ENCODE results near the gene ADCY3. TPM values are rescaled to one million over a fixed set of nuclear protein-coding genes. Genes with fewer than 3 reads are reported as not detected.

ADCY3 gene
- total RNA-seq, 4 donors from 2014 or later = 14.8 to 48.3 (median 34.3) TPM

- no peaks in the 10 kb centered on the region for H3K9me3 ChIP-seq
- TF ChIP-seq CTCF (IDR thresholded peaks at IDR 0.05) (no peak), POLR2A (IDR thresholded peaks at IDR 0.05) (no peak)
- no peaks in the 10 kb centered on the region for H3K27me3 ChIP-seq
- 77 to 87% methylated on average over 6 of the region's 6 CpGs for WGBS, 2 donors
- no peak for DNase-seq
- peaks cover 0 to 20% (median 0%) of the 10 kb centered on the region in 3 donors for H3K36me3 ChIP-seq
- H3K4me1 ChIP-seq = peaks cover 0 to 17% (median 3%) of the 10 kb centered on the region in 3 donors
- H3K4me3 ChIP-seq = no peak overlapping the region
- no peak overlapping the region for H3K27ac ChIP-seq
- intact Hi-C loops (cut with DNase I) = no loop called here
These were observed 53.1 kb downstream of the ADCY3 start for GRCh38 chr2:24866946-24867345.

- Histone ChIP-seq H3K36me3 (no peaks in the 10 kb centered on the region), H3K4me3 (no peak overlapping the region), H3K4me1 (peaks cover 0 to 8% (median 0%) of the 10 kb centered on the region in 3 donors), H3K9me3 (no peaks in the 10 kb centered on the region), H3K27ac (no peak overlapping the region), H3K27me3 (no peaks in the 10 kb centered on the region)
- WGBS, 2 donors = 78 to 79% methylated on average over 3 of the region's 3 CpGs
- no peak for TF ChIP-seq CTCF (IDR thresholded peaks at IDR 0.05)
- TF ChIP-seq POLR2A (IDR thresholded peaks at IDR 0.05) = no peak
- no peak for DNase-seq
- intact Hi-C loops (cut with DNase I) = no loop called here
These were observed 56.4 kb downstream of the ADCY3 start for GRCh38 chr2:24863641-24864040.

GRCh38 chr2:24861500-24861899 lies 58.5 kb downstream of the ADCY3 start:
- H3K36me3 ChIP-seq = no peaks in the 10 kb centered on the region
- peaks cover 0 to 14% (median 3%) of the 10 kb centered on the region in 3 donors for H3K4me1 ChIP-seq
- H3K27ac ChIP-seq = no peak overlapping the region
- H3K9me3 ChIP-seq = no peaks in the 10 kb centered on the region
- 88 to 94% methylated on average over 9 of the region's 11 CpGs for WGBS, 2 donors
- no peak for TF ChIP-seq POLR2A (IDR thresholded peaks at IDR 0.05)
- TF ChIP-seq CTCF (IDR thresholded peaks at IDR 0.05) = no peak
- no peak for DNase-seq
- no peak overlapping the region for H3K4me3 ChIP-seq
- intact Hi-C loops (cut with DNase I) = no loop called here
- no peaks in the 10 kb centered on the region for H3K27me3 ChIP-seq

GRCh38 chr2:24860631-24861030 lies 59.4 kb downstream of the ADCY3 start:
- no peaks in the 10 kb centered on the region for H3K27me3 ChIP-seq
- peaks cover 0 to 23% (median 7%) of the 10 kb centered on the region in 3 donors for H3K4me1 ChIP-seq
- no peak for TF ChIP-seq POLR2A (IDR thresholded peaks at IDR 0.05)
- TF ChIP-seq CTCF (IDR thresholded peaks at IDR 0.05) = no peak
- no peak overlapping the region for H3K27ac ChIP-seq
- WGBS, 2 donors = 90% methylated on average over 2 of the region's 7 CpGs; no CpG with 5 or more reads in 1 of the 2 donors
- no peaks in the 10 kb centered on the region for H3K9me3 ChIP-seq
- DNase-seq = no peak
- intact Hi-C loops (cut with DNase I) = no loop called here
- H3K4me3 ChIP-seq = no peak overlapping the region
- H3K36me3 ChIP-seq = no peaks in the 10 kb centered on the region

- 80 to 100% methylated on average over 1 of the region's 15 CpGs for WGBS, 2 donors
- intact Hi-C loops (cut with DNase I) = no loop called here
- no peak for TF ChIP-seq POLR2A (IDR thresholded peaks at IDR 0.05)
- no peak for TF ChIP-seq CTCF (IDR thresholded peaks at IDR 0.05)
These were observed 60.0 kb downstream of the ADCY3 start for GRCh38 chr2:24859968-24860600.

More at GRCh38 chr2:24859968-24860600, 60.0 kb downstream of the ADCY3 start:
- H3K27ac ChIP-seq = peak overlapping the region in 1 of 4 donors; percentile 35
- no peaks in the 10 kb centered on the region for H3K36me3 ChIP-seq
- no peak overlapping the region for H3K4me3 ChIP-seq
- H3K9me3 ChIP-seq = no peaks in the 10 kb centered on the region
- no peaks in the 10 kb centered on the region for H3K27me3 ChIP-seq
- no peak for DNase-seq
- peaks cover 0 to 23% (median 7%) of the 10 kb centered on the region in 3 donors for H3K4me1 ChIP-seq

Data from esophagus squamous epithelium (tissue), 5 donors.